ENCODE data around the gene PAX8.

PAX8 gene

GRCh38 chr2:113180131-113180946, 98.4 kb downstream of the PAX8 start:
- DNase-seq: no peak

- DNase-seq: no peak
Measured at GRCh38 chr2:113179446-113180045, 99.2 kb downstream of the PAX8 start.

- no peak for DNase-seq
Measured at GRCh38 chr2:113178891-113179290, 99.8 kb downstream of the PAX8 start.

GRCh38 chr2:113178069-113178746, 100.5 kb downstream of the PAX8 start:
- DNase-seq: no peak

DNA sequence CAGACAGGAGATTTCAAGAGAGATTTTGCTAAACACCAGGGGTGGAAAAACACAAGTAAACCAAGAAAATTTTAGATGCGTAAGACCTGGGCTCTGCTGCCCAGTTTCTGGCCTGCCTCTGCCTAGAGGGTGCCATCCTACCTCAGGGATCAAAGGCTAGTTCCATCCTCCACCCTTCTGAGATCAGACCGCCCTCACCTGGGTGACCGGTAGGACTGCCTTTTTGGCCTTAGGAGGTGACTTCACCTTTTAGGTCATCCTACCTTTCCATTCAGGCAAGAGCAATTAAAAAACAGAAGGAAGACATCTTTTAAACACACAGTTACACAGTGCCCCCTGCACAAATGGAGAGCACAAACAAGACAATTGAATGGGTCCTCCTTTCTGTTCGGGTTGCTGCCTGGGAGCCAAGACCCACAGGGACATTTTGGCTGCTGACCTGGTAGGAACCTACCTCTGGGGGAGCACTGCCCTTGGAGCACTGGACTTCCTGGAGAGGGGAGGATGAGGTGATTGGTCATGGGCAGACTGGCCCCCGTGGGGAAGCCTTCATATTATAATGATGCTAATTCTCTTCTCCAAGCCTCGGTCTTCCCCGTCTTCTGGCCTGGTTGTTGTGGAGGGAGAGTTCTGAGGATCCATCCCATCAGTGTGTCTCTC, 101.9 kb downstream of the PAX8 start:
- no peak for DNase-seq

GRCh38 chr2:113175736-113176695, 102.7 kb downstream of the PAX8 start:
- no peak for DNase-seq

GRCh38 chr2:113175042-113175628, 103.6 kb downstream of the PAX8 start:
- no peak for DNase-seq

DNA sequence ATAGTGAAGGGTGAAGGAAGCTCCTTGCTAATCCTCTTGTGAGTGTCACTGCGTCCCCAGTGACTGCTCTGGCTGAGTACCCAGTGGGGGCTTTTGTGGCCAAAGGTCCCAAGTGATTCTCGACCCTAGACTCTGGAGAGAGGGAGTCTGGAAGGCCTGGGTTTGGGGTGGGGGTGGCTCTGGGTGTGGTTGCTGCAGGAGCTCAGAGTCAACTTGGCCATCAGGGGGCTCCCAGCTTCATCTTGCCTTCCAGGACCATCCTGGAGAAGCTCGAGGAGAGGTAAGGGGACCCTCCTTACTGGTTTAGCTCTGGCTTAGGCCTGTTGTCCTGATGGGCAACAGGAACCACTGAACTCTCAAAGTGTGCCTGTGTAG, 104.4 kb downstream of the PAX8 start:
- no peak for DNase-seq

GRCh38 chr2:113173542-113174375, 105.0 kb downstream of the PAX8 start, which contains the start of gene PSD4:
PSD4 (plus strand) TSS chr2:113173971; CDS start chr2:113182457, 8,486 bp downstream.
- no peak for DNase-seq

GRCh38 chr2:113172721-113173541, 105.8 kb downstream of the PAX8 start:
- DNase-seq: no peak

DNA sequence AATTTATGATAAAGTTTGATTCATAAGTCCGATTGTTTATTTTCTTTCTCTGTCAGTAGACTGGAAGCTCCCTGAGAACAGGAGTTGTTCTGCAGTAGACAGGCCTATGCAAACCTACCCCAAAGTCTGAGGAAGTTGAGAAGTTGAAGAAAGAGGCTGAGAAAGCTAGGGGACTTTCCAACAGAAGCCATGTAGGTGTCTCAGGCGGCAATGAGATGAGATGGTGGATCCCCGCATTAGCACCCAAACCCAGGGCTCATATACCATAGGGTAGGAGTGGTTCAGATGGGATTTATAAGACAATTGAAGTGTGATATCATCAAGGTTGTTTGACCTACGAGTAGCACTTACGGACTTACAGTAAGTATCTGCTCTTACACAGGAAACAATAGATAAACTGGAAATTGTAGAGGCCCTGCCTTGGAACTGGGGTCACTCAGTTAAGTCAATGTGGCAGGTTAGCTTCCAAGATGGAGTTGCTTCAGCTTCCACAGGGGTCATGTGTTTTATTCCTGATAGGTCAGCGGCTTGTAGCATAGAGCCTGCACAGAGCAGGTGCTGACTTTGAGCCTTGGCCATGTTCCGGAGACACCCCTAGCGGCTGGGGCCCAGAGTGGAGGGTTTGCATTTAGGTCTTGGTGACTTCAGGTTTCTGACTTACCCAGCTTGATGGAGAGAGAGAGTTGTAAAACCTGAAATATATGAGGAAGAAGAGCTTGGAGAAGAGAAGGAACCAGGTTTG, 107.2 kb downstream of the PAX8 start:
- DNase-seq: no peak

DNA sequence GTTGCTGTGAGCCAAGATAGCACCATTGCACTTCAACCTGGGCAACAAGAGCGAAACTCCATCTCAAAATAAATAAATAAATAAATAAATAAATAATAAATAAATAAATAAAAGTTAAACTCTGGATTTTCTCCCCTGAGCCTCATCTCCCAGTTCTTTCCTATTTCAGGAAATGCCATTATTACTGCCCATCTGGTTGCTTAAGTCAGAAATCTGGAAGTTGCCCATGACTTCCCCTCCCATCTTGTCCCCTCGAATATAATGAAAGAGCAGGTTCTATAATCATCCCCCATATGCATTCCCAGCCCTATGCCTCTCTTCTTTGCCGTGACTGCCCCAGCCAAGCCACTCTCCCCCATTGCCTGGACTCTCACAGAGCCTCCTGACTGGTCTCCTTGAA, 109.1 kb downstream of the PAX8 start:
- no peak for DNase-seq

GRCh38 chr2:113169002-113169530, 109.7 kb downstream of the PAX8 start:
- no peak for DNase-seq

DNA sequence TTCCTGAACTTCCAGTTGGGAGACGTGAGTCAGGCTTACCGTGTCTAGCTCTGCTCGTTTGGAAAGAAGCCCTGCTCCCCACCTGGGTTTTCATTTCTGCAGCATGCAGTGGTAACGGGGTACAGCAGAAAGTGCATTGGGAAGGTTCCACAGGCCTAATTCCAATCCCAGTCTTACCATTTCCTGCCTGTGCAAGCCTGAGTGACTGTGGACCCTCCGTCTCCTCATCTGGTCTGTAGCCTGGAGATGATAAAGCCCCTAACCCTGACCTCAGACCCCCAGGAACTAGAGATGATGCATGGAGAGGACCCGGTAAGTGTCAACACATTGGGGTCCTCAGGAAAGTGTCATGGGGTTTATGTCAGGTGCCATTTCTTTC, 110.8 kb downstream of the PAX8 start:
- DNase-seq: no peak

DNA sequence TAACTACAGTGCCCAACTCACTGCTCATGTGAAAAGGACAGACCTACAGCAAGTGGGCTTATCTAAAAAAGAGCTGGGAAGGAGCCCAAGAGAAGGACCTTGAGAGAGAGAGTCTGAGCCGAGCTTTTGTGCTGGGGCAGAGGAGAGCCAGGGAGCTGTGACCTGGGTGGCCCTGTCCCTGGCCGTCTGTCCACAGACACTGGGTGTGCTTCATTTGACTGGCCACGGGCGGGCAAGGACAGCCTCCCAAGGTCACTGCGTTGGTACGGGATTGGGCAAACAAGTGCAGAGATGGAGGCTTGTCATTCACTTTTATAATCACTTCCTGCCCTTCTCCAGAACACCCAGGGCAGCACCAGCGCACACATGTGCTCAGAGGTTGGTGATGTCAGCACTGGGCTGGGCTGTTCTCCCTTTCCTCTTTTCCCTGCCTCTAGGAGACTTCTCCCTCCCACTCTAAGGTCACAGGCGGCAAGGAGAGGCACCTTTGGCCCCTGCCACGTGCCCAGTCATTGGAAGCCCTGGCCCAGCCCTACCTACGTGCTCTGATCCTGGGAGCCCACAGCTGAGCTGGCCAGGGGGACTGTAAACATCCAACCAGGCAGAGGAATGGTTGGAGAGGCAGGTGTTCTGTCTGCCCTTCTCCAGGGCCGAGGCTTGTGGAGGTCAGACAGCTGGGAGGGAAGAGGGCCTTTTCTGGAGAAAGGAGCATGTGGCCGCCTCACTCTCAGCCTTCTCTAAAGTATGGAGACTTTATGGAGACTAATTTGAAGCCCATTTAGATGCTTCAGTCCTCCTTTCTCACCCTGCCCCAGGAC, 111.4 kb downstream of the PAX8 start:
- no peak for DNase-seq

DNA sequence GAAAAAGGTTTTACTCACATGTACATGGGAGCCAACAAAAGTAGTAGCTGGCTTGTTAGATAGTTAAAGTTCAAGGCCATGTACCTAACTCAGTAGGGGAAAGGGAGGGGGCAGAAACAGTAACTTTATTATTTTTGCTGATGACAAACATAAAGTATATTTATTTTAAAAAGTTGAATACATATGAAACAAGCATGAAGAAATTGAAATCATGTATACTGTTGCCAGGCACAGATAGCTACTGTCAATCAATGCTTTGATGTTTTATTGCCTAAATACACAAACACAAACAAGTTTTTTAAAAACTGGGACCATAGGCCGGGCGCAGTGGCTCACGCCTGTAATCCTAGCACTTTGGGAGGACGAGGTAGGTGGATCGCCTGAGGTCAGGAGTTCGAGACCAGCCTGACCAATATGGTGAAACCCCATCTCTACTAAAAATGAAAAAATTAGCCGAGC, 112.5 kb downstream of the PAX8 start:
- no peak for DNase-seq

All from GOT3 (cell line).